ENCODE results near the gene PDZRN3.

- TF ChIP-seq POLR2AphosphoS5 (IDR thresholded peaks at IDR 0.05; ENCODE audit: low read depth, low read length) = no peak
- no peak for TF ChIP-seq TAF1 (IDR thresholded peaks at IDR 0.05; ENCODE audit: borderline replicate concordance, insufficient read depth, low read length)
Observed at GRCh38 chr3:73586190-73586589, 38.6 kb downstream of the PDZRN3 start.
